A549 (cell line): ENCODE results near the gene CACNA1E. TPM values are rescaled to one million over a fixed set of nuclear protein-coding genes. Genes with fewer than 3 reads are reported as not detected.

Experiments used
- ATAC-seq, 2 experiments: fragments of 200-7000 bp in 1 of 2; fragments of >200 bp in 1 of 2; cut with Nextera tagmentation in 1 of 2; cut with Tn5 transposase in 1 of 2; 3 replicates each; pipeline versions ENCODE4 v1.8.0 to v1.9.1; 2018 to 2020; ENCODE audit warnings: mild to moderate bottlenecking in 1 of 2, moderate library complexity in 1 of 2
- CTCF ChIA-PET: fragments of 300-600 bp; sonication (Branson Sonifier 250); formaldehyde crosslinking; extraction: SDS; loops from one replicate; lab custom pipeline; 2021; ENCODE audit warnings: antibody characterized with exemption, inconsistent platforms; lab: Yijun Ruan, JAX
- POLR2A ChIA-PET: fragments of 350-600 bp; formaldehyde crosslinking; extraction: SDS; loops from one replicate; lab custom pipeline; 2021; ENCODE audit warnings: antibody characterized with exemption, inconsistent platforms; lab: Yijun Ruan, JAX
- DNase-seq, 2 experiments: peaks; one replicate each; pipeline versions ENCODE4 v3.0.0 to v3.0.0-alpha.2; 2011 to 2016; ENCODE audit warnings: low read depth in 1 of 2, low spot score in 1 of 2
- FAIRE-seq: peaks from 2 replicates; lab custom pipeline; 2011; peaks lifted over from hg19 to GRCh38; lab: Jason Lieb, UNC
- H3K27ac ChIP-seq, 2 experiments: fragments of >200 bp; sonication (Bioruptor Twin); formaldehyde crosslinking; 3 replicates each; pipeline ENCODE4 v1.5.1; 2016 to 2017
- H3K4me1 ChIP-seq: fragments of >200 bp; sonication (Bioruptor Twin); formaldehyde crosslinking; 3 replicates; pipeline ENCODE4 v1.6.1; 2016
- H3K4me2 ChIP-seq: fragments of >200 bp; sonication (Bioruptor Twin); formaldehyde crosslinking; 3 replicates; pipeline ENCODE4 v1.6.1; 2016
- H3K4me3 ChIP-seq: fragments of >200 bp; sonication (Bioruptor Twin); formaldehyde crosslinking; 3 replicates; pipeline ENCODE4 v1.5.1; 2016
- H3K9me3 ChIP-seq: fragments of >200 bp; sonication (Bioruptor Twin); formaldehyde crosslinking; 3 replicates; pipeline ENCODE4 v1.6.1; 2016
- CBX2 ChIP-seq: fragments of 200-600 bp; sonication (generic); IDR thresholded peaks from 2 replicates; pipeline ENCODE4 v1.6.1; 2016; ENCODE audit warnings: low read depth, mild to moderate bottlenecking, borderline replicate concordance
- CBX8 ChIP-seq: fragments of 200-600 bp; sonication (generic); IDR thresholded peaks from 2 replicates; pipeline ENCODE4 v1.6.1; 2016
- CEBPB ChIP-seq, 2 experiments: fragments of >200 bp in 1 of 2; sonication (Bioruptor Twin) in 1 of 2; formaldehyde crosslinking in 1 of 2; IDR thresholded peaks; 2 replicates each; pipeline ENCODE4 v1.6.1; 2012 to 2016
- CHD2 ChIP-seq: fragments of 150-350 bp; IDR thresholded peaks from 2 replicates; pipeline ENCODE4 v1.6.1; 2014; ENCODE audit warnings: low read length; ENCODE audit not compliant: partially characterized antibody
- CHD4 ChIP-seq: fragments of 200-600 bp; sonication (generic); IDR thresholded peaks from 2 replicates; pipeline ENCODE4 v1.6.1; 2016; ENCODE audit warnings: antibody characterized with exemption, mild to moderate bottlenecking, borderline replicate concordance
- CTCF ChIP-seq: fragments of >200 bp; sonication (Bioruptor Twin); formaldehyde crosslinking; IDR thresholded peaks from 3 replicates; pipeline ENCODE4 v1.5.1; 2016
- EP300 ChIP-seq, 2 experiments: fragments of >200 bp; sonication (Bioruptor Twin); formaldehyde crosslinking; IDR thresholded peaks; 2 replicates in 1 of 2; 3 replicates in 1 of 2; pipeline ENCODE4 v1.6.1; 2016 to 2017
- ESRRA ChIP-seq: fragments of 150-350 bp; IDR thresholded peaks from 2 replicates; pipeline ENCODE4 v1.6.1; 2014; ENCODE audit warnings: mild to moderate bottlenecking, low read length, borderline replicate concordance
- FOSL2 ChIP-seq, 2 experiments: fragments of 450-650 bp in 1 of 2; fragments of >200 bp in 1 of 2; sonication (Bioruptor Twin) in 1 of 2; formaldehyde crosslinking; IDR thresholded peaks; 2 replicates each; pipeline versions ENCODE4 v1.5.0 to v1.6.1; 2016 to 2020; ENCODE audit warnings: mild to moderate bottlenecking in 1 of 2, moderate library complexity in 1 of 2
- GATA3 ChIP-seq: IDR thresholded peaks from 2 replicates; pipeline ENCODE4 v1.6.1; 2012; ENCODE audit warnings: borderline replicate concordance
- JUN ChIP-seq, 2 experiments: fragments of >200 bp; sonication (Bioruptor Twin); formaldehyde crosslinking; IDR thresholded peaks; 2 replicates in 1 of 2; 3 replicates in 1 of 2; pipeline ENCODE4 v1.6.1; 2016 to 2017
- MAX ChIP-seq: IDR thresholded peaks from 2 replicates; pipeline ENCODE4 v1.6.1; 2012
- NPAS2 ChIP-seq: fragments of 250-450 bp; sonication (Bioruptor Pico); IDR thresholded peaks from 2 replicates; pipeline ENCODE4 v1.8.0; 2022; ENCODE audit warnings: mild to moderate bottlenecking, moderate library complexity, borderline replicate concordance
- POLR2A ChIP-seq: IDR thresholded peaks from 2 replicates; pipeline ENCODE4 v1.6.1; 2012; ENCODE audit warnings: mild to moderate bottlenecking, low read length
- RAD21 ChIP-seq, 2 experiments: fragments of >200 bp in 1 of 2; sonication (Bioruptor Twin) in 1 of 2; formaldehyde crosslinking in 1 of 2; IDR thresholded peaks in 1 of 2; conservative IDR thresholded peaks in 1 of 2; 2 replicates in 1 of 2; 3 replicates in 1 of 2; pipeline ENCODE4 v1.6.1; 2012 to 2018; ENCODE audit warnings: inconsistent platforms in 1 of 2
- REST ChIP-seq: fragments of 200-600 bp; sonication (generic); IDR thresholded peaks from 2 replicates; pipeline ENCODE4 v1.6.1; 2016; ENCODE audit warnings: antibody characterized with exemption, mild to moderate bottlenecking, moderate library complexity
- RFX5 ChIP-seq: fragments of 450-650 bp; IDR thresholded peaks from 2 replicates; pipeline ENCODE4 v1.7.1; 2014; ENCODE audit warnings: antibody characterized with exemption, mild to moderate bottlenecking, moderate library complexity
- SMC3 ChIP-seq: fragments of >200 bp; sonication (Bioruptor Twin); formaldehyde crosslinking; IDR thresholded peaks from 3 replicates; pipeline ENCODE4 v1.6.1; 2018; ENCODE audit warnings: inconsistent platforms
- ZNF302 ChIP-seq: fragments of 250-450 bp; sonication (Bioruptor Pico); IDR thresholded peaks from 2 replicates; pipeline ENCODE4 v1.9.0; 2021; ENCODE audit warnings: inconsistent platforms, mild to moderate bottlenecking, moderate library complexity
- WGBS: methylation state at CpG from one replicate; pipeline ENCODE4 v1.1.6; 2017; ENCODE audit errors: missing lambda C conversion rate; 5-methylcytosine and 5-hydroxymethylcytosine counted together
- polyA minus RNA-seq: library from RNA; depleted of rRNA, polyadenylated mRNA; stranded (reverse); fragments of >200 nt; gene quantifications from 2 replicates; pipeline ENCODE4 v1.2.3, GENCODE V29; 2011; rRNA and poly(A)+ RNA removed
- polyA plus RNA-seq, 4 experiments: library from polyadenylated mRNA; depleted of rRNA in 3 of 4; stranded (reverse); fragments of >200 nt; fragmentation: RNase III in 1 of 4; extraction: RNeasy Plus Mini Kit Qiagen cat#74134 plus additional on column Dnase treatment in 1 of 4; gene quantifications; 2 replicates in 3 of 4; 3 replicates in 1 of 4; pipeline ENCODE4 v1.2.3, GENCODE V29; 2011 to 2017
- TF ChIP-seq, protein P1 (sequence below): IDR thresholded peaks from 2 replicates; pipeline ENCODE4 v1.6.1; 2012; ENCODE audit warnings: low read depth, borderline replicate concordance
- TF ChIP-seq, protein P2 (sequence below): fragments of 250-450 bp; sonication (Bioruptor Pico); IDR thresholded peaks from 2 replicates; pipeline ENCODE4 v1.5.0; 2021; ENCODE audit warnings: mild to moderate bottlenecking, moderate library complexity, borderline replicate concordance
- TF ChIP-seq, protein P3 (sequence below): fragments of >200 bp; sonication (Bioruptor Twin); formaldehyde crosslinking; IDR thresholded peaks from 2 replicates; pipeline ENCODE4 v1.6.1; 2016

CACNA1E gene
- polyA plus RNA-seq (2011; rRNA removed): 0.01 and 0.03 TPM in 2 replicates
- under 0.01 TPM in 1 of 2 replicates, not detected in the other for polyA plus RNA-seq (2012; cell fraction: cytosol; rRNA removed)
- polyA plus RNA-seq (2012; cell fraction: nucleus; rRNA removed): 0.04 TPM in 1 of 2 replicates, not detected in the other
- not detected in 3 replicates for polyA plus RNA-seq (2017; fragmentation: RNase III; extraction: RNeasy Plus Mini Kit Qiagen cat#74134 plus additional on column Dnase treatment)
- polyA minus RNA-seq: 0.05 TPM in 1 of 2 replicates, not detected in the other

DNA sequence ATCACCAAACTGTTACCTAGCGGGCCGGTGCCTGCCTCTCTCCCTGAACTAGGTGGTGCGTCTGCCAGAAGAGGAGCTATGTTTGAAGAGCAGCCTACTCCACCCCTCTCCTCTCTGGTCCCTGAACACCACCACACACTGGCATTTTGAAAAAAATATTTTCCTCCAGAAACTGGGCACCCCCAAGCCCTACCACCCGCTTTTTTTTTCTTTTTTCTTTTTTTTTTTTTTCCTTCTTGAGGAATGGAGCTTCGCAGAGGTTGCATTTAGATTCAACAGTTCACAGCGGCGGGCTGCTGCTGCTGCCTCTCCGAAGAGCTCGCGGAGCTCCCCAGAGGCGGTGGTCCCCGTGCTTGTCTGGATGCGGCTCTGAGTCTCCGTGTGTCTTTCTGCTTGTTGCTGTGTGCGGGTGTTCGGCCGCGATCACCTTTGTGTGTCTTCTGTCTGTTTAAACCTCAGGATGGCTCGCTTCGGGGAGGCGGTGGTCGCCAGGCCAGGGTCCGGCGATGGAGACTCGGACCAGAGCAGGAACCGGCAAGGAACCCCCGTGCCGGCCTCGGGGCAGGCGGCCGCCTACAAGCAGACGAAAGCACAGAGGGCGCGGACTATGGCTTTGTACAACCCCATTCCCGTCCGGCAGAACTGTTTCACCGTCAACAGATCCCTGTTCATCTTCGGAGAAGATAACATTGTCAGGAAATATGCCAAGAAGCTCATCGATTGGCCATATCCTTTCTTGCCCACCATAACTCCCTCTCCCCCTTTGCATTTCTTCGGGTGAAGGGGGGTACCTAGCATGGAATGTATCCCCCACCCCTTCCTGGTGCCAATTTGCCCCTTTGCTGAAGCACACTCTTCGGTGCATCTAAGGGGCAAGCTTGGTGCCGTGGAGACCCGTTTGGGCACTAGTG, at the start of gene CACNA1E:
TSS of gene CACNA1E (plus strand) at position 233 of the 911 bp plus-strand sequence. CDS start at position 461, 228 bp downstream.
- DNase-seq: no peak
- ATAC-seq: no peak
- TF ChIP-seq GATA3: no peak
- Histone ChIP-seq H3K27ac (no peak within 1 kb of the TSS), H3K9me3 (no peaks in the 10 kb centered on the region), H3K4me3 (0 out of 3 replicates have a peak within 1 kb of the TSS, but pooled peaks have one; percentile 18), H3K4me1 (no peaks in the 10 kb centered on the region), H3K4me2 (peak within 1 kb of the TSS; percentile 59)
- ChIA-PET POLR2A (no interaction called here), CTCF (interaction anchor here (0.6 to 1.3 kb wide), 4 partner anchors 11 to 193 kb away, joined by 3 to 5 read pairs (median 4); no protein-coding TSS in a partner anchor)
- WGBS: 48% methylated on average over 33 of the region's 43 CpGs
- FAIRE-seq: no peak

GRCh38 chr1:181433931-181434330, 49.4 kb upstream of the CACNA1E start:
- Histone ChIP-seq H3K27ac (no peak overlapping the region), H3K9me3 (no peaks in the 10 kb centered on the region), H3K4me3 (no peak overlapping the region), H3K4me1 (peaks cover 6% of the 10 kb centered on the region; the same call in 1 of the 3 replicates), H3K4me2 (no peak overlapping the region)
- no peak for DNase-seq
- TF ChIP-seq GATA3 (no peak), REST (no peak), CHD2 (no peak), POLR2A (no peak), CTCF (no peak), RAD21 (conservative IDR thresholded peaks at IDR 0.05 in 1 of 2, IDR thresholded peaks at IDR 0.05 in 1 of 2) (no peak), CEBPB (IDR thresholded peaks at IDR 0.05) (no peak), RFX5 (no peak), CHD4 (no peak), EP300 (IDR thresholded peaks at IDR 0.05) (no peak)
- TF ChIP-seq, protein P1, sequence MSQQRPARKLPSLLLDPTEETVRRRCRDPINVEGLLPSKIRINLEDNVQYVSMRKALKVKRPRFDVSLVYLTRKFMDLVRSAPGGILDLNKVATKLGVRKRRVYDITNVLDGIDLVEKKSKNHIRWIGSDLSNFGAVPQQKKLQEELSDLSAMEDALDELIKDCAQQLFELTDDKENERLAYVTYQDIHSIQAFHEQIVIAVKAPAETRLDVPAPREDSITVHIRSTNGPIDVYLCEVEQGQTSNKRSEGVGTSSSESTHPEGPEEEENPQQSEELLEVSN: no peak
- CTCF ChIA-PET: interaction anchor here (2.0 to 2.9 kb wide), 2 partner anchors 9 to 244 kb away, joined by 11 to 18 read pairs; no protein-coding TSS in a partner anchor
- POLR2A ChIA-PET: no interaction called here
- FAIRE-seq: no peak
- ATAC-seq: no peak
- 36% methylated on average over 3 of the region's 3 CpGs for WGBS

DNA sequence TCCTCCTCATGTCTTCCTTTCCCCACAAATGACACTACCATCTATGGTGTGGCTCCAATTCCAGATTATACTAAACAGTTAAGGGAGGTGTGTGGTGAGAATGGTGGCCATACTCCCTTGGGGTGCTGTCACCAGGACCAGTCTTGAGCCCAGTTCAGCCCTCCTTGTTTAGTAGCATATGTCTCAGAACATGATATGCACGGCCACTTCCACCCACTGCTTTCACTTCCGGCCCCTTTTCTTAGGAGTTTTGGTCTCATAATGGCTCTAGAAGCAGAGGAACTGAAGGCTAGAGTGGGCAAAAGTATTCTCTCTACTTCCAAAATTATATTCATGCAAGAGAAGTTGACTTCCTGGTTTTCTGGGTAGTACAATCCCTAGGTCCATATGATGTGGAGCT, 45.3 kb upstream of the CACNA1E start:
- DNase-seq (no peak), FAIRE-seq (no peak), ATAC-seq (no peak)
- Histone ChIP-seq H3K4me3 (no peak overlapping the region), H3K4me1 (peaks cover 6% of the 10 kb centered on the region; the same call in 1 of the 3 replicates), H3K27ac (no peak overlapping the region), H3K9me3 (no peaks in the 10 kb centered on the region), H3K4me2 (no peak overlapping the region)
- CTCF ChIA-PET: no interaction called here
- POLR2A ChIA-PET: no interaction called here
- TF ChIP-seq CBX2 (no peak), NPAS2 (CRISPR knock-in tag) (no peak), ZNF302 (CRISPR knock-in tag) (no peak), GATA3 (no peak), SMC3 (no peak), FOSL2 (IDR thresholded peaks at IDR 0.05) (no peak), FOSL2 (CRISPR knock-in tag; IDR thresholded peaks at IDR 0.05) (no peak), MAX (no peak), ESRRA (no peak), CBX8 (no peak), JUN (IDR thresholded peaks at IDR 0.05) (no peak), RFX5 (no peak)
- TF ChIP-seq, protein P2, sequence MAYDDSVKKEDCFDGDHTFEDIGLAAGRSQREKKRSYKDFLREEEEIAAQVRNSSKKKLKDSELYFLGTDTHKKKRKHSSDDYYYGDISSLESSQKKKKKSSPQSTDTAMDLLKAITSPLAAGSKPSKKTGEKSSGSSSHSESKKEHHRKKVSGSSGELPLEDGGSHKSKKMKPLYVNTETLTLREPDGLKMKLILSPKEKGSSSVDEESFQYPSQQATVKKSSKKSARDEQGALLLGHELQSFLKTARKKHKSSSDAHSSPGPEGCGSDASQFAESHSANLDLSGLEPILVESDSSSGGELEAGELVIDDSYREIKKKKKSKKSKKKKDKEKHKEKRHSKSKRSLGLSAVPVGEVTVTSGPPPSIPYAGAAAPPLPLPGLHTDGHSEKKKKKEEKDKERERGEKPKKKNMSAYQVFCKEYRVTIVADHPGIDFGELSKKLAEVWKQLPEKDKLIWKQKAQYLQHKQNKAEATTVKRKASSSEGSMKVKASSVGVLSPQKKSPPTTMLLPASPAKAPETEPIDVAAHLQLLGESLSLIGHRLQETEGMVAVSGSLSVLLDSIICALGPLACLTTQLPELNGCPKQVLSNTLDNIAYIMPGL (CRISPR knock-in tag): no peak
- TF ChIP-seq, protein P3, sequence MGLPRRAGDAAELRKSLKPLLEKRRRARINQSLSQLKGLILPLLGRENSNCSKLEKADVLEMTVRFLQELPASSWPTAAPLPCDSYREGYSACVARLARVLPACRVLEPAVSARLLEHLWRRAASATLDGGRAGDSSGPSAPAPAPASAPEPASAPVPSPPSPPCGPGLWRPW: no peak
- 7% methylated on average over 2 of the region's 2 CpGs for WGBS
